ENCODE measurements around the gene EBF3. TPM values are rescaled to one million over a fixed set of nuclear protein-coding genes. Genes with fewer than 3 reads are reported as not detected.

Gene EBF3
- polyA plus RNA-seq, 3 donors = 1.6 to 2.4 (median 2.2) TPM

DNA sequence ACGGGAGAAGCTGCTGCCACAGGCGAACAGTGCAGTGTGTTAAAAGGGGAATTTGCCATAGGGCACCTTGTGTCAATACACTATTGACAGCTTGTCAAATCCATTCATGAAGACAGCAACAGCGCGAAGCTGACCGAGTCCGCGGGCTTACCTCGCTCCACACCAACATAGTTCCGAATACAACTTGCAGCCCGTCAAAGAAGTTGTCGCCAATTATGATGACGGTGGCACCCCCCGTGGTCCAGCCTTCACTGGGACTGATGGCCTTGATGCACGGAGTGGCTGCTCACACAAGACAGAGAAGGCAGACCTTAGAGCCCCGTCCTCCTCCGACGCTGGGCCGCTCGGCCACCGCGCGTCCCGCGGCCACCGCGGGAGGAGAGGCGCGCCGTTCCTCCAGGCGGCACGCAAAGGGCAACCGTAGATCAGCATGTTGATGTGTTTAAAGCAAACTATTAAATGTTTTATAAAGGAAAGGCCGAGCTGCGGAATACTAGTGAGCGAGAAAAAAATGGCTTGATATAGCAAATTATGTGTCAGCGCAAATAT is 96.4 kb downstream of the EBF3 start:
- DNase-seq (ENCODE audit: extremely low read depth in 1 of 11, low read depth in 9 of 11, low spot score in 4 of 11) = no peak

GRCh38 chr10:129866894-129867293 is 97.2 kb downstream of the EBF3 start:
- no peak for DNase-seq (ENCODE audit: extremely low read depth in 1 of 11, low read depth in 9 of 11, low spot score in 4 of 11)

DNA sequence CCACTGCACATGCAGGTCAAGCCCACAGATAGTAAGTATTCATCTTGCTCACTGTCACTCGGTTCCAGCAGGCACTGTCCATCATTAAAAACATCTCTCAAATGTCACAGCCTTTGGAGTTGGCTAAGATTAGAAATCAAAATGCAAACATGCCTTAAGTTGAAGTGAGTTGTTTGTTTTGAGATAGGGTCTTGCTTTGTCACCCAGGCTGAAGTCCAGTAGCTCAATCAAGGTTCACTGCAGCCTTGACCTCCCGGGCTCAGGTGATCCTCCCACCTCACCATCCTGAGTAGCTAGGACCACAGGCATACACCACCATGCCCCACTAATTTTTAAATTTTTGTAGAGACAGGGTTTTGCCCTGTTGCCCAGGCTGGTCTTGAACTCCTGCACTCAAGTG is 98.1 kb downstream of the EBF3 start:
- no peak for DNase-seq (ENCODE audit: extremely low read depth in 1 of 11, low read depth in 9 of 11, low spot score in 4 of 11)

DNA sequence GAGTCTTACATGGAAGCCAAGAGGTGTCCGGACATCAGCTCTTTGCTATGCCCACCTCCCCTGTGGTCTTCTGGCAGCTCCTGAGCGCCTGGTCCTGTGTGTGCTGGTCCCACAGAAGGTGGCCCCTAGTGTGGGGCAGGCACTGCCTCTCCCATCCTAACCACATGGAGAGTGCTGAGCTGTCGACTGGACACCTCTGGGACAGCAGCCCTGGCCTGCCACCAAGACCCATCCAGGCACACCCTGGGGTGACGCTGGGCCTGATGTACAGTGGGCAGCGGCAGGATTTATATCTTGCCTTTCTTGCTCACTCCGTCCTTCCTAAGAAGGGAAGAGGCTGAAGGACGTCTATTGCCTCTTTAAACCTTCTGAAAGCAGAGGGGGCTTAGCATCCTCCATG is 98.7 kb downstream of the EBF3 start:
- DNase-seq (ENCODE audit: extremely low read depth in 1 of 11, low read depth in 9 of 11, low spot score in 4 of 11) = no peak

DNA sequence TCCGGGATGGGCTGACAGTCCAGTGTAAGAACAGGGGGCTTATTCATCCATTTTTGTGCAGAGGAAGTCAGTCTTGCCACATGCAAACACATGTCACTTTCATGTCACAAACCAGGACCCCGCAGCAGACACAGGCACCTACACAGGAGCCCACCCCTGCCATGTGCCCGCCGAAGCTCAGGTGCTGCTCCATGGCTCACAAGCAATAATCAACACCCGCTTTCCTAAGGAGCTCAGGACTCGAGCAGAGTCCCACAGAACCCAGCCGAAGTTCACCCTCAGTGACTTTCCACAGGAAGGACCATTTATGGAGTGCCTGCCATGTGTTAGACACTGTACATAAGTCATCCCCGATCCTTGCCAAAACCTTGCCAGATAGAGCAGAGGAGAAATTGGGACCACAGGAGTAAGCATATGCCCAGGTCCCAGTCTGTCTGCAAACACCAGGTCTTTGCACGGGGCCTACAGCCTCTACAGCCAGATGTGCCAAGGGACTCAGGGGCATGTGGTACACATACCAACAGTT is 99.4 kb downstream of the EBF3 start:
- no peak for DNase-seq (ENCODE audit: extremely low read depth in 1 of 11, low read depth in 9 of 11, low spot score in 4 of 11)

DNA sequence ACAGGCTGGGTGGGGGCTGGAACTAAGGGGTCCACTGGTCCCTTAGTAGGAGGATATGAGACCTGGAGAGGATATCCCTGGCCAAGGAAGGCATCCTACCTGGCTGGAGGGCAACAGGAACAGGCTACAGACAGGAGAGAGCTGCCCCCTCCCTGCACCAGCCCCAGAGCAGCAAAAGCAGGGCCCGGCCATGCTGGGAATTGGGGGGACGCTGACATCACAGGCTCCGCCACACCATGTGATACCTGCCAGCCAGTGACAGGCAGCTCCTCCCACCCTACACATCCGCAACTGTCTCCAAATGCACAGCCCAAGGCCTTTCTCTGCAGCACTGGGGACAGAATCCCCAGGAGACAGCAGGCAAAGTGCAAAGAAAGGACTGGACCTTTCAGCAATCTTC is 100.0 kb downstream of the EBF3 start:
- DNase-seq (ENCODE audit: extremely low read depth in 1 of 11, low read depth in 9 of 11, low spot score in 4 of 11) = no peak

DNA sequence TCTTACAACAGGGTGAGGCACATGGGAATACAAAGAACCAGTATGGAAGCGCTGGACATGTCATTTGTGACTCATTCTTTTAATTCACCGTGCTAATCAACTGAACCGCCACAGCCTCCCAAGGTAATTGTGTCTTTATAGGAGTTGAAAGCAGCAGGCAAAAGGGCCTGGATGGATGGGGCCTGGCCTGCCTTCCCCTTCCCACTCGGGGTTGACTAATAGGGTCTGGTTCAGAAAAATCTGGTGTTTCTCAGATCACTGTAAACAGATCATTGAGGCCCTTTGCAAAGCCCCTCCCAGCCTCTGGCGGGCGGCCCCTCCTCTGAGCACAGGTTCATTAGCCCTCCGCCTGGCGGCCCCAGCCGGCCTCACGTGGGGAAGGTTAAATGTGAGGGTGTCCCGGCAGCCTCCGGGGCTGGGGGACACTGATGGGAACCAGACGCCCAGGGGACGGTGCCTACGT is 100.8 kb downstream of the EBF3 start:
- no peak for DNase-seq (ENCODE audit: extremely low read depth in 1 of 11, low read depth in 9 of 11, low spot score in 4 of 11)

- DNase-seq (ENCODE audit: extremely low read depth in 1 of 11, low read depth in 9 of 11, low spot score in 4 of 11) = no peak
These were observed 102.1 kb downstream of the EBF3 start for GRCh38 chr10:129861776-129862531.

DNA sequence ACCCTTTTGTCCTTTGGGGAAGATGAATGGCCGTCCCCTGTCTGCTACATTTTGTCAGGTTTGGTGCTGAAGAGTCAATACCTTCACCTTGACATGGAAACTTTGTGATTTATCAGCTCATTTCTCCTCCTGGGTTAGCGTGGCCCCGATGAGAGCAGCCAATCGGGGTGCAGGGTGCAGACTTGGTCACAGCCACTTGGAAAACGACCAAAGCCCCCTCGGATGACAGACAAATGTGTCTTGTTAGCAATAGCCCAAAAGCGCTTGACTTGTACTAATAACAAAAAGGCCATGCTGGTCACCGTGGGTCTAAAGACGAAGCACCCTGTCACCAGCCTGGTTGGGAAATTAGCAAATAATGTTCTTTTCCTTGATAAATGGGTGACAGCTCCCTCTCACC is 103.7 kb downstream of the EBF3 start:
- DNase-seq (ENCODE audit: extremely low read depth in 1 of 11, low read depth in 9 of 11, low spot score in 4 of 11) = no peak

DNA sequence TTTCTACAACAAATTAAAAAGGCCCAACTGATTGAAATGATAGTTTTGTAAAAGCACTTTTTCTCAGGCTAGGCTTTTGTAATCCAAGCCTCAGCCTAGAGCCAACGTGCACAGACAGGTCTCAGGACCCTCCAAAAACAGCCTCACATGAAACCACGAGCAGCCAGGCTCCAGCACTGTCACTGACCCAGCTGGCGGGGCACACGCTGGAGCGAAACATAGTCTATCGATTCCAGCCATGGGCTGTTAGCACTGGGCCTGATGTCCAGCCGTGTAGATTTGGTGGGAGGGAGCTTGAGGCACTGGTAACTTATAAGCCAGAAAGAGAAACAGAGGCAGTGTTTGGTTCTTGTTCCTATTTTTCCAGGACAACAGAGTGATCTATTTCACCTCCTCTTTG is 104.5 kb downstream of the EBF3 start:
- no peak for DNase-seq (ENCODE audit: extremely low read depth in 1 of 11, low read depth in 9 of 11, low spot score in 4 of 11)

- DNase-seq (ENCODE audit: extremely low read depth in 1 of 11, low read depth in 9 of 11, low spot score in 4 of 11) = no peak
These were observed 106.7 kb downstream of the EBF3 start for GRCh38 chr10:129857242-129857960.

- no peak for DNase-seq (ENCODE audit: extremely low read depth in 1 of 11, low read depth in 9 of 11, low spot score in 4 of 11)
These were observed 108.1 kb downstream of the EBF3 start for GRCh38 chr10:129855836-129856563.

DNA sequence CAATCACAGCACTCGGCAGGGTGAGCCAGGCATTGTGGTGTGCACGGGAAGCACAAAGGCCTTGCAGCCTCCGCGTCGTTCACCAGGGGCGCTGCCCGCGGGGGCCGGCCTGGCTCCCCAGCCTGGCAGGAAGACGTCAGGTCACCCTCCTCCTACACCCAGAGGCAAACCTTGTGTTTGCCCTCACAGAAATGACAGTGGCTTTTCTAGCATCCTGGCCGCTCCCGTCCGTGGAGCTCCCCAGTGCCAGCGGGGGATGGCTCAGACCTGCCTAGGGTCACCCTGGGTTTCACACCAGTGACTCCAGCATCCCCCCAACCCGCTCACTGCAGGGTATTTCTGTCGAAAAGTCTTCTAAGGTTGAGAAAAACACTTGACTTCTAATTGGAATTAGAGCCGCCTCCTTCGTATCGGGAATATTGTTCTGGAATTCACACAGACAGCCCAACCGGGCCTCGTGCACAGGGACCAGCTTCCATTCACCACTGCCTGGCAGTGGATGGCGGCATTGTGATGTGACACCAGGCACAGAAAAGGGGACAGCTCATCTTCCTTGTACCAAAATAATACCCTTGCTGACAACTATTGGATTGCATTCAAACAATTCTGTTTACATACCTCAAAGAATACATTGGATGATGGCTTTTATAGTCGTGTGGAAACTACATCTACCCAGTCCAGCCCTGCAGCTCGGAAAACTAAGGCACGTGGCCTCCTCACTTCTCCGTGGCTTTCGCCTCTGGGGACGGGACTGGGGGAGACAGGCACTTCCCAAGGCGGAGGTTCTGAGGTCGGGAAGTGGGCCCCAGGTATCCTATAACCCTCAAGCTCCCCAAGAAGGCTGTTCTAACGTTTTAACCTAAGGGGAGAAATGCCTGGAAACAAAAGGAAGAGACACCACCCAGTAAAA is 109.0 kb downstream of the EBF3 start:
- no peak for DNase-seq (ENCODE audit: extremely low read depth in 1 of 11, low read depth in 9 of 11, low spot score in 4 of 11)

DNA sequence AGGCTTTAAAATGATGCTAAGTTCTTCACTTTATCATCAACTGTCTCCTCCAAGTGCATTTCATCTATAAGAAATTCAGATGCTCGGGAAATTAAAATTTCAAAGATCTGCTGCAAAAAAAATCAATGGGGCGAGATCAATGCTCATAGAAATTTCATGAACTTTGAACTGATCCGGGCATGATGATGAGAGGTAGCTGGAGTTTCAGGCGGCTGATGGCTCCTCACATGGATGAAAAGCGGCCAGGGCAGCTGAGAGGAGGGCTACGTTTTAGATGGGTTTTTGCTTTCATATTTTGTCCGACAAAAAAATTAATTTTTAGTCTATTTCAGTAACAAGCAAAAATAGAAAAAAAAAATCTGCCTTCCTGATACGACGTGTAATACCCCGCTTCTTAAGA is 109.9 kb downstream of the EBF3 start:
- DNase-seq (ENCODE audit: extremely low read depth in 1 of 11, low read depth in 9 of 11, low spot score in 4 of 11) = no peak

- DNase-seq (ENCODE audit: extremely low read depth in 1 of 11, low read depth in 9 of 11, low spot score in 4 of 11) = peak in 3 of 11 donors; percentile 43 to 54 (median 49)
These were observed 110.5 kb downstream of the EBF3 start for GRCh38 chr10:129853562-129853903.

- no peak for DNase-seq (ENCODE audit: extremely low read depth in 1 of 11, low read depth in 9 of 11, low spot score in 4 of 11)
These were observed 111.1 kb downstream of the EBF3 start for GRCh38 chr10:129852829-129853561.

DNA sequence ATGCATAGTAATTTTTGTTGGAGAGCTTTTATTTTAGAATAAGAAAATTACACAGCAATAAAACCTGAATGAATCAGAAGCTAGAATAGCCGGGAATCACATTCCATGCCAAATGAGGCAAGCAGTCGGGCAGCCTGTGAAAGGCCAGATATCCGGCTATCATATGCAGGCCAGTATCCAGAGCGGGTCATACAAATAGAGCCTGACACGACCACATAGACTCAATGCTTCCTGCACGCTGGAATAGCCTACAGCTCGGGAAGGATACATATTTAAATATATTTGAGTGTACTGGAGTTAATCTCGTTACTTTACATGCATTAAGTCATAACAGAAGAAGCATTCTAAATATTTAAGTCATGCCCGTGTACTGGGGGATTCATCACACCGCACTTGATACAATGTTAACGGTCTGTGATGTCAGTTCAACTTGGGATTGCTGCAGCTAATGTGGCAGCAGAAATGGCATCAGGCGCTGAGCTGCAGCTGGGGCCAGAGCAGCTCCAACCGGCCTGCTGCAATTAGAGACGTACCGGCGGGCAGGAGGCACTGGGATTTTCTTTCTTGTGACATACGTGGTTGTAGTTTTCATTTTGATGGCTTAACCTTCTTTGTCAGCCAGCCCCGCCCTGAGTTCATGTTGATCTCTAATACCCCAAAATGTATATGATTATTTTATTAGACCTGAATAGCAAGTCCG is 112.0 kb downstream of the EBF3 start:
- DNase-seq (ENCODE audit: extremely low read depth in 1 of 11, low read depth in 9 of 11, low spot score in 4 of 11) = peak in 1 of 11 donors; percentile 34
